AG04449 (cell line): ENCODE measurements around the gene SMARCA4.
"Not testable (repeated sequence)": the region's sequence is repeated elsewhere in the genome, so short reads cannot be mapped to it uniquely, and the experiment has no call there.

Experiments used
- CTCF ChIA-PET: fragments of 350-600 bp; formaldehyde crosslinking; extraction: SDS; loops from one replicate; lab custom pipeline; 2021; ENCODE audit warnings: antibody characterized with exemption; lab: Yijun Ruan, JAX
- POLR2A ChIA-PET: fragments of 400-600, 350-600 bp; formaldehyde crosslinking; extraction: SDS; loops from one replicate; lab custom pipeline; 2020; ENCODE audit warnings: antibody characterized with exemption, inconsistent platforms; lab: Yijun Ruan, JAX
- DNase-seq: peaks from one replicate; pipeline ENCODE4 v3.0.0-alpha.2; 2010; ENCODE audit warnings: low read depth, low spot score
- H3K4me3 ChIP-seq: 2 replicates; pipeline ENCODE4 v1.5.1; 2011; ENCODE audit warnings: low read depth, mild to moderate bottlenecking, control low read depth, low read length
- TF ChIP-seq, protein P1 (sequence below): IDR thresholded peaks from one replicate; pipeline ENCODE4 v1.5.1; 2011; ENCODE audit warnings: mild to moderate bottlenecking, moderate library complexity, low read length, control low read depth, inconsistent platforms; ENCODE audit not compliant: insufficient read depth; ENCODE audit errors: missing control alignments

The SMARCA4 gene

DNA sequence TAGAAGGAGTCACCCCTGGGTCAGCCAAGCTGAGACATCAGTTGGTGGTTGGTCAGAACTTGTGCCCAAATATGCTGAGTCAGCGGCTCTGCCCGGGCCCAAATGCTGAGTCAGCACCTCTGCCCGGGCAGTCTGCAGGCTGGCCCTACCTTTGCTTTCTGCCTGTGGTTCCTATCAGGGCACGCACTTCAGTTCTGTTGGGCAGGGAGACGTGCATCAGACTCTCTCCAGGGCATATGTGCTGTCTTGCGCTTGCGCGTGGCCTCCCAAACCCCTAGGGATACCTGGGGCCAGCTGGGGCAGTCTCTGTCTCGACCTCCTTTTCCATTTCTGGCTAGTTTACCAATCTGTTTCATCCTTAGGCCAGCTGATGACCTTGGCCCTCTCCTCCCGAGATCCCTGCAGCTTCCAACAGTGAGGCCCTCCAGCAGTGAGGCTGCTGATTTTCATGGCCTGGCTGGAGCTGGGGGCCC is 104.0 kb downstream of the SMARCA4 start:
- TF ChIP-seq, protein P1, sequence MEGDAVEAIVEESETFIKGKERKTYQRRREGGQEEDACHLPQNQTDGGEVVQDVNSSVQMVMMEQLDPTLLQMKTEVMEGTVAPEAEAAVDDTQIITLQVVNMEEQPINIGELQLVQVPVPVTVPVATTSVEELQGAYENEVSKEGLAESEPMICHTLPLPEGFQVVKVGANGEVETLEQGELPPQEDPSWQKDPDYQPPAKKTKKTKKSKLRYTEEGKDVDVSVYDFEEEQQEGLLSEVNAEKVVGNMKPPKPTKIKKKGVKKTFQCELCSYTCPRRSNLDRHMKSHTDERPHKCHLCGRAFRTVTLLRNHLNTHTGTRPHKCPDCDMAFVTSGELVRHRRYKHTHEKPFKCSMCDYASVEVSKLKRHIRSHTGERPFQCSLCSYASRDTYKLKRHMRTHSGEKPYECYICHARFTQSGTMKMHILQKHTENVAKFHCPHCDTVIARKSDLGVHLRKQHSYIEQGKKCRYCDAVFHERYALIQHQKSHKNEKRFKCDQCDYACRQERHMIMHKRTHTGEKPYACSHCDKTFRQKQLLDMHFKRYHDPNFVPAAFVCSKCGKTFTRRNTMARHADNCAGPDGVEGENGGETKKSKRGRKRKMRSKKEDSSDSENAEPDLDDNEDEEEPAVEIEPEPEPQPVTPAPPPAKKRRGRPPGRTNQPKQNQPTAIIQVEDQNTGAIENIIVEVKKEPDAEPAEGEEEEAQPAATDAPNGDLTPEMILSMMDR, result no peak
- POLR2A ChIA-PET, result no interaction called here
- no peak for DNase-seq
- no peak overlapping the region for H3K4me3 ChIP-seq
- CTCF ChIA-PET, result interaction anchor here (1.0 to 3.2 kb wide), 4 partner anchors 29 to 128 kb away, joined by 3 to 14 read pairs (median 4); no protein-coding TSS in a partner anchor

- H3K4me3 ChIP-seq, result no peak overlapping the region
- ChIA-PET CTCF (interaction anchor here (0.6 to 3.2 kb wide), 3 partner anchors 31 to 124 kb away, joined by 3 to 14 read pairs (median 3); no protein-coding TSS in a partner anchor), POLR2A (interaction anchor here (0.7 to 1.0 kb wide), 2 partner anchors 17 to 88 kb away, joined by 3 read pairs; no protein-coding TSS in a partner anchor)
- DNase-seq, result no peak
- TF ChIP-seq, protein P1, result no peak
These were observed 105.5 kb downstream of the SMARCA4 start for GRCh38 chr19:11066326-11066725.

- no peak for DNase-seq
- no peak overlapping the region for H3K4me3 ChIP-seq
- POLR2A ChIA-PET, result interaction anchor here (0.7 kb wide), 1 partner anchor 37 kb away, joined by 3 read pairs; no protein-coding TSS in a partner anchor
- TF ChIP-seq, protein P1, result no peak
- CTCF ChIA-PET, result interaction anchor here (3.2 kb wide), 1 partner anchor 32 kb away, joined by 14 read pairs; no protein-coding TSS in a partner anchor
These were observed 106.7 kb downstream of the SMARCA4 start for GRCh38 chr19:11067356-11068113.

GRCh38 chr19:11069561-11069960 is 108.7 kb downstream of the SMARCA4 start:
- TF ChIP-seq, protein P1, result no peak
- ChIA-PET POLR2A (no interaction called here), CTCF (interaction anchor here (1.3 to 1.5 kb wide), 2 partner anchors 34 to 57 kb away, joined by 5 to 6 read pairs; no protein-coding TSS in a partner anchor)
- DNase-seq, result no peak
- H3K4me3 ChIP-seq, result no peak overlapping the region

DNA sequence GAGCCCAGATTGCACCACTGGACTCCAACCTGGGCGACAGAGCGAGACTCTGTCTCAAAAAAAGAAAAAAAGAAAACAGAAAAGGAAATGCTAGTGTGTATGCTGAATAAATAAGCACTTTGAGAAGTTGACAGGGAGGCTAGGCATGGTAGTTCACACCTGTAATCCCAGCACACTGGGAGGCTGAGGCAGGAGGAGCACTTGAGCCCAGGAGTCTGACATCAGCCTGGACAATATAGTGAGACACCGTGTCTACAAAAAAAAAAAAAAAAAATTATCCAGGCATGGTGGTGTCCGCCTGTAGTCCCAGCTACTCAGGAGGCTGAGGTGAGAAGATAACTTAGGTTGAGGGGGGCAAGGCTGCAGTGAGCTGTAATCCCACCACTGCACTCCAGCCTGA is 109.3 kb downstream of the SMARCA4 start:
- TF ChIP-seq, protein P1, result no peak
- CTCF ChIA-PET, result interaction anchor here (0.6 to 1.5 kb wide), 2 partner anchors 56 to 59 kb away, joined by 5 read pairs; no protein-coding TSS in a partner anchor
- DNase-seq, result no peak
- H3K4me3 ChIP-seq, result no peak overlapping the region
- POLR2A ChIA-PET, result interaction anchor here (0.7 kb wide), 1 partner anchor 10 kb away, joined by 5 read pairs; no protein-coding TSS in a partner anchor

DNA sequence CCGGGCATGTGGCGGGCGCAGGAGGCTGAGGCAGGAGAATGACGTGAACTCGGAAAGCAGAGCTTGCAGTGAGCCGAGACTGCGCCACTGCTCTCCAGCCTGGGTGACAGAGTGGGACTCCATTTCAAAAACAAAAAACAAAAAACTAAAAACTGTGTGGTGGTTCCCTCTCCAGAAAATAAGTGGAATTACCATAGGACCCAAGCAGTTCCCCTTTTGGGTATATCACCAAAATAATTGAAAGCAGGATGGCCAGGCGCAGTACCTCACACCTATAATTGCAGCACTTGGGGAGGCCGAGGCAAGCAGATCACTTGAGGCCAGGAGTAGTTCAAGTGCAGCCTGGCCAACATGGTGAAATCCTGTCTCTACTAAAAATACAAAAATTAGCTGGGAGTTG is 112.7 kb downstream of the SMARCA4 start:
- no peak overlapping the region for H3K4me3 ChIP-seq
- no peak for DNase-seq
- ChIA-PET POLR2A (interaction anchor here (0.7 kb wide), 1 partner anchor 202 kb away, joined by 3 read pairs; the partner anchor contains the start of gene CARM1), CTCF (interaction anchor here (0.8 kb wide), 1 partner anchor 38 kb away, joined by 3 read pairs; no protein-coding TSS in a partner anchor)
- TF ChIP-seq, protein P1, result no peak

DNA sequence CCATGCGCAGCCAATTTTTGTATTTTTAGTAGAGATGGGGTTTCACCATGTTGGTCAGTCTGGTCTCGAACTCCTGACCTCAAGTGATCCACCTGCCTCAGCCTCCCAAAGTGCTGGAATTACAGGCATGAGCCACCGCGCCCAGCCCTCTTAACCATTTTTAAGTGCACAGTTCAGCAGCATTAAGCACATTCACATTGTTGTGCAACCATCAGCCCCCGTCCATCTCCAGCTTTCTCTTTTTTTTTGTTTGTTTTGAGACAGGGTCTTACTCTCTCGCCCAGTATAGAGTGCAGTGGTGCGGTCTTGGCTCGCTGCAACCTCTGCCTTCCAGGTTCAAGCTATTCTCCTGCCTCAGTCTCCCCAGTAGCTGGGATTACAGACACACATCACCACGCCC is 116.0 kb downstream of the SMARCA4 start:
- POLR2A ChIA-PET, result interaction anchor here (1.1 kb wide), 1 partner anchor 116 kb away, joined by 3 read pairs; the partner anchor contains the start of gene SMARCA4
- H3K4me3 ChIP-seq, CTCF ChIA-PET, DNase-seq: not testable (repeated sequence)
